Measurements from ENCODE around the gene RNF224.
"Not testable (repeated sequence)": the region's sequence is repeated elsewhere in the genome, so short reads cannot be mapped to it uniquely, and the experiment has no call there.

The RNF224 gene

GRCh38 chr9:137237759-137238726, 10.7 kb downstream of the RNF224 start:
- no peak overlapping the region for H3K4me3 ChIP-seq (ENCODE audit: low read depth, low read length)
- TF ChIP-seq CTCF (conservative IDR thresholded peaks at IDR 0.05; ENCODE audit: low read depth, low read length): no peak
- no peak for DNase-seq (ENCODE audit: low read depth)

DNA sequence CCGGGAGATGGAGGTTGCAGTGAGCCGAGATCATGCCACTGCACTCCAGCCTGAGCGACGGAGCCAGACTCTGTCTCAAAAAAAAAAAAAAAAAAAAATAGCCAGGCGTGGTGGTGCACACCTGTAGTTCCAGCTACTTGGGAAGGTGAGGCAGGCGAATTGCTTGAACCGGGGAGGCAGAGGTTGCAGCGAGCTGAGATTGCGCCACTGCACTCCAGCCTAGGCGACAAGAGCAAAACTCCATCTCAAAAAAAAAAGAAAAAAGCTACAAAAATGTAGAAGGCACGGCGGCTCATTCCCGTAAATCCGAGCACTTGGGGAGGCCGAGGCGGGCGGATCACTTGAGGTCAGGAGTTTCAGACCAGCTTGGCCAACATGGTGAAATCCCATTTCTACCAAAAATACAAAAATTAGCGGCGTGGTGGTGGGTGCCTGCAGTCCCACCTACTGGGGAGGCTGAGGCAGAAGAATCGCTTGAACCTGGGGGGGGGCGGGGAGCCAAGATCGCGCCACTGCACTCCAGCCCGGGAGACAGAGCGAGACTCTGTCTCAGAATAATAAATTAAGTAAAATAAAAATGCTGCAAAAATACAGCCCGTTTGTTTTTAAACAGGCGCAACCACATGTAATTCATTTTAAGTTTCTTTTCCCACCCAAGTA, 12.4 kb downstream of the RNF224 start:
- DNase-seq (ENCODE audit: low read depth): not testable (repeated sequence)
- H3K4me3 ChIP-seq (ENCODE audit: low read depth, low read length): peak overlapping the region; percentile 72

- peak overlapping the region; percentile 72 for H3K4me3 ChIP-seq (ENCODE audit: low read depth, low read length)
- DNase-seq (ENCODE audit: low read depth): peak; percentile 82
- no peak for TF ChIP-seq CTCF (conservative IDR thresholded peaks at IDR 0.05; ENCODE audit: low read depth, low read length)
Observed at GRCh38 chr9:137240318-137240840, 13.1 kb downstream of the RNF224 start.

DNA sequence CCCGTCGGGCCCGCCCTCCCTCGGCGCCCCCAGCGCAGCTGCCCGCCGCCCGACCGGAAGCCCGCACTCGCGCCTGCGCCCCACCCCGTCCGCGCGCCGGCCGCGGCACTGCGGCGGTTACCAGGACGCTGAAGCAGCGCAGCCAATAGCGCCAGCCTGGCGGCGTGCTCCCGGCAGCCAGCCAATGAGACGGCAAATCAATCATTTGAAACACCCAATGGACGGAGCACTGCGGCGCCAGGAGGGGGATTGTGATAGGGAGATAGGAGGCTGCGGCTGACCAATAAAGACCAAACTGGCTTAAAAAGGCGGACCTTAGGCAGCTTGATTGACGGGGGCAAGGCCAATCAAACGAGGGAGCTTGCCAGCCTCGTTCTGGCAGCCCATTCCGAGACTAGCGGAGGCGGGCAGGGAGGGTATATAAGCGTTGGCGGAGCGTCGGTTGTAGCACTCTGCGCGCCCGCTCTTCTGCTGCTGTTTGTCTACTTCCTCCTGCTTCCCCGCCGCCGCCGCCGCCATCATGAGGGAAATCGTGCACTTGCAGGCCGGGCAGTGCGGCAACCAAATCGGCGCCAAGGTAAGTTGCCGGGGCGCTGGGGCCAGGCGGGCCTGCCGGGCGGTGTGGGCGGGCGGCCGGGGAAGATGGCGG, 13.7 kb downstream of the RNF224 start, which contains the start of gene TUBB4B:
Gene TUBB4B (plus strand): TSS at position 447 of the 649 bp plus-strand sequence. CDS start 74 bp downstream, at position 521.
- TF ChIP-seq CTCF (conservative IDR thresholded peaks at IDR 0.05; ENCODE audit: low read depth, low read length): no peak
- H3K4me3 ChIP-seq (ENCODE audit: low read depth, low read length): peak within 1 kb of the TSS; percentile 85
- peak; percentile 100 for DNase-seq (ENCODE audit: low read depth)

GRCh38 chr9:137241490-137242268, 14.4 kb downstream of the RNF224 start:
- no peak for TF ChIP-seq CTCF (conservative IDR thresholded peaks at IDR 0.05; ENCODE audit: low read depth, low read length)
- H3K4me3 ChIP-seq (ENCODE audit: low read depth, low read length): peak overlapping the region; percentile 85
- DNase-seq (ENCODE audit: low read depth): no peak

DNA sequence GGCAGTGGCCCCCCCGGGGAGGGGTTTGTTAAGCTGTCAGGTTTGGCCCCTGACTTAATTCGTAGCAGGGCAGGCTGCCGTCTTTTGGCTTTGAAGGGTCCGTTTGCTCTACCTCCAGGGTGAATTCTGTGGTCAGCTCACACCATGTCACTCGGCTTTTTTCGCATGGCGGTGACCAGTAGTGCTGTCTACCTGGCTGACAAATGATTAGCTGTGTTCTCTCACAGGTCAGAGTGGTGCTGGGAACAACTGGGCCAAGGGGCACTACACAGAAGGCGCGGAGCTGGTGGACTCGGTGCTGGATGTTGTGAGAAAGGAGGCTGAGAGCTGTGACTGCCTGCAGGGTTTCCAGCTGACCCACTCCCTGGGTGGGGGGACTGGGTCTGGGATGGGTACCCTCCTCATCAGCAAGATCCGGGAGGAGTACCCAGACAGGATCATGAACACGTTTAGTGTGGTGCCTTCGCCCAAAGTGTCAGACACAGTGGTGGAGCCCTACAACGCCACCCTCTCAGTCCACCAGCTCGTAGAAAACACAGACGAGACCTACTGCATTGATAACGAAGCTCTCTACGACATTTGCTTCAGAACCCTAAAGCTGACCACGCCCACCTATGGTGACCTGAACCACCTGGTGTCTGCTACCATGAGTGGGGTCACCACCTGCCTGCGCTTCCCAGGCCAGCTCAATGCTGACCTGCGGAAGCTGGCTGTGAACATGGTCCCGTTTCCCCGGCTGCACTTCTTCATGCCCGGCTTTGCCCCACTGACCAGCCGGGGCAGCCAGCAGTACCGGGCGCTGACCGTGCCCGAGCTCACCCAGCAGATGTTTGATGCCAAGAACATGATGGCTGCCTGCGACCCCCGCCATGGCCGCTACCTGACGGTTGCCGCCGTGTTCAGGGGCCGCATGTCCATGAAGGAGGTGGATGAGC, 15.2 kb downstream of the RNF224 start:
- no peak for TF ChIP-seq CTCF (conservative IDR thresholded peaks at IDR 0.05; ENCODE audit: low read depth, low read length)
- peak overlapping the region; percentile 85 for H3K4me3 ChIP-seq (ENCODE audit: low read depth, low read length)
- no peak for DNase-seq (ENCODE audit: low read depth)

- not testable (repeated sequence) for DNase-seq (ENCODE audit: low read depth); H3K4me3 ChIP-seq (ENCODE audit: low read depth, low read length)
Observed at GRCh38 chr9:137243266-137243625, 15.9 kb downstream of the RNF224 start.
